MG63 (cell line): Measurements from ENCODE around the gene ITGB1. TPM values are rescaled to one million over a fixed set of nuclear protein-coding genes. Genes with fewer than 3 reads are reported as not detected.

ENCODE experiments used
- DNase-seq: peaks from one replicate; pipeline ENCODE4 v3.0.0-alpha.2; 2020
- H3K27me3 ChIP-seq: fragments of 250-450 bp; sonication (Bioruptor Pico); 2 replicates; pipeline ENCODE4 v1.5.1; 2020; ENCODE audit warnings: mild to moderate bottlenecking, moderate library complexity
- H3K36me3 ChIP-seq: fragments of 250-450 bp; sonication (Bioruptor Pico); 2 replicates; pipeline ENCODE4 v1.5.1; 2020; ENCODE audit warnings: mild to moderate bottlenecking, moderate library complexity
- H3K4me3 ChIP-seq: fragments of 250-450 bp; sonication (Bioruptor Pico); 2 replicates; pipeline ENCODE4 v1.5.1; 2020; ENCODE audit warnings: mild to moderate bottlenecking, moderate library complexity
- H3K9me3 ChIP-seq: fragments of 250-450 bp; sonication (Bioruptor Pico); 2 replicates; pipeline ENCODE4 v1.5.1; 2020; ENCODE audit warnings: mild to moderate bottlenecking, moderate library complexity
- total RNA-seq: library from RNA; depleted of rRNA; stranded (reverse); fragments of >200 nt; shearing (Covaris generic); gene quantifications from 2 replicates; pipeline ENCODE4 v1.2.3, GENCODE V29; 2014; ENCODE audit warnings: low replicate concordance

The ITGB1 gene
- total RNA-seq, 1 experiment from 2014 or later, result 715 TPM

- H3K9me3 ChIP-seq, result no peaks in the 10 kb centered on the region
- no peak for DNase-seq
- H3K27me3 ChIP-seq, result no peaks in the 10 kb centered on the region
- peaks cover 16% of the 10 kb centered on the region for H3K36me3 ChIP-seq
- no peak overlapping the region for H3K4me3 ChIP-seq
Measured at GRCh38 chr10:32889631-32890212, 68.3 kb downstream of the ITGB1 start.

GRCh38 chr10:32888161-32888927 lies 69.7 kb downstream of the ITGB1 start:
- Histone ChIP-seq H3K9me3 (no peaks in the 10 kb centered on the region), H3K27me3 (no peaks in the 10 kb centered on the region), H3K4me3 (no peak overlapping the region), H3K36me3 (peaks cover 6% of the 10 kb centered on the region)
- no peak for DNase-seq

- DNase-seq, result no peak
- H3K4me3 ChIP-seq, result no peak overlapping the region
- H3K36me3 ChIP-seq, result peaks cover 2% of the 10 kb centered on the region
- H3K9me3 ChIP-seq, result no peaks in the 10 kb centered on the region
- no peaks in the 10 kb centered on the region for H3K27me3 ChIP-seq
Measured at GRCh38 chr10:32887481-32887880, 70.5 kb downstream of the ITGB1 start.

GRCh38 chr10:32882076-32882475 lies 76.0 kb downstream of the ITGB1 start:
- Histone ChIP-seq H3K4me3 (no peak overlapping the region), H3K27me3 (no peaks in the 10 kb centered on the region), H3K9me3 (no peaks in the 10 kb centered on the region), H3K36me3 (no peaks in the 10 kb centered on the region)
- no peak for DNase-seq

- Histone ChIP-seq H3K36me3 (no peaks in the 10 kb centered on the region), H3K9me3 (peaks cover 4% of the 10 kb centered on the region; the same call in 1 of the 2 replicates), H3K4me3 (no peak overlapping the region), H3K27me3 (no peaks in the 10 kb centered on the region)
- DNase-seq, result no peak
Measured at GRCh38 chr10:32878646-32879045, 79.4 kb downstream of the ITGB1 start.

GRCh38 chr10:32877915-32878314 lies 80.1 kb downstream of the ITGB1 start:
- Histone ChIP-seq H3K27me3 (no peaks in the 10 kb centered on the region), H3K9me3 (peaks cover 4% of the 10 kb centered on the region; the same call in 1 of the 2 replicates), H3K4me3 (no peak overlapping the region), H3K36me3 (no peaks in the 10 kb centered on the region)
- no peak for DNase-seq

GRCh38 chr10:32865170-32865569 lies 92.9 kb downstream of the ITGB1 start:
- Histone ChIP-seq H3K36me3 (no peaks in the 10 kb centered on the region), H3K4me3 (no peak overlapping the region), H3K9me3 (0 out of 2 replicates have a peak, but pooled peaks cover 2% of the 10 kb centered on the region), H3K27me3 (no peaks in the 10 kb centered on the region)
- DNase-seq, result no peak

- H3K27me3 ChIP-seq, result no peaks in the 10 kb centered on the region
- no peak for DNase-seq
- H3K4me3 ChIP-seq, result no peak overlapping the region
- no peaks in the 10 kb centered on the region for H3K36me3 ChIP-seq
- no peaks in the 10 kb centered on the region for H3K9me3 ChIP-seq
Measured at GRCh38 chr10:32854435-32854834, 103.6 kb downstream of the ITGB1 start.

GRCh38 chr10:32851301-32851700 lies 106.7 kb downstream of the ITGB1 start:
- no peak overlapping the region for H3K4me3 ChIP-seq
- no peaks in the 10 kb centered on the region for H3K9me3 ChIP-seq
- DNase-seq, result no peak
- no peaks in the 10 kb centered on the region for H3K27me3 ChIP-seq
- H3K36me3 ChIP-seq, result no peaks in the 10 kb centered on the region
